ENCODE data around the gene CSKMT.
A peak's percentile ranks its signal among the peaks of the same experiment; 100 is the strongest.
"Not testable (repeated sequence)": the region's sequence is repeated elsewhere in the genome, so short reads cannot be mapped to it uniquely, and the experiment has no call there.

CSKMT gene, protein sequence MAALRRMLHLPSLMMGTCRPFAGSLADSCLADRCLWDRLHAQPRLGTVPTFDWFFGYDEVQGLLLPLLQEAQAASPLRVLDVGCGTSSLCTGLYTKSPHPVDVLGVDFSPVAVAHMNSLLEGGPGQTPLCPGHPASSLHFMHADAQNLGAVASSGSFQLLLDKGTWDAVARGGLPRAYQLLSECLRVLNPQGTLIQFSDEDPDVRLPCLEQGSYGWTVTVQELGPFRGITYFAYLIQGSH

DNA sequence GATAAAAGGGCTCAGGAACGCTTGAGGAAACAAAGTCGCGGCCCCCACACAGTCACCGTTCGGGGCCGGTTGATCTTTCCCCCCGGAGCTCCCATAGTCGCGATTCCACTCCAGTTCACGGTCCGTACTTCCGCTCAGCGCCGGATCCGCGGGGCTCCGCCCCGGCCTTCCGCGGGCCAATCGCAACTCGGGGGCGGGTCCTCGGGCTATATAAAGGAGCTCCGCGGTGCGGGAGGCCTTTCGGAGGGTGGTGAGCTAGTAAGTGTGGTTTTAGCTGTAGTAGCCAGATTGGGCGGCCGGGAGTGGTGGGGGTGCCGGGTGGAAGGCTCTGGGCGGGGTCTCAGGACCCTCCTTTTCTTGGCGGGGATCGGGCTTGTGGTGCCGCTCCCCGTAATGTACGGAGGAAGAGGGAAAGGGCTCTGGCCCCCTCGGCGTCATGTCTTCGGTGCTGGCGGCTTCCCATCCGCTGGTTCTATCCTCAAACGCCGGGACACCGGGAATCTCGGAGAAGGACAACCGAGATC lies at the start of gene CSKMT, which contains the start of gene C11orf98:
TSS of gene CSKMT (plus strand) at position 238 of the 524 bp plus-strand sequence. CDS start 568 bp downstream, outside the sequence.
TSS of gene C11orf98 (minus strand) at position 136 of the 524 bp plus-strand sequence. CDS start at position 95, 41 bp downstream.
- peak; percentile 98 for DNase-seq

DNA sequence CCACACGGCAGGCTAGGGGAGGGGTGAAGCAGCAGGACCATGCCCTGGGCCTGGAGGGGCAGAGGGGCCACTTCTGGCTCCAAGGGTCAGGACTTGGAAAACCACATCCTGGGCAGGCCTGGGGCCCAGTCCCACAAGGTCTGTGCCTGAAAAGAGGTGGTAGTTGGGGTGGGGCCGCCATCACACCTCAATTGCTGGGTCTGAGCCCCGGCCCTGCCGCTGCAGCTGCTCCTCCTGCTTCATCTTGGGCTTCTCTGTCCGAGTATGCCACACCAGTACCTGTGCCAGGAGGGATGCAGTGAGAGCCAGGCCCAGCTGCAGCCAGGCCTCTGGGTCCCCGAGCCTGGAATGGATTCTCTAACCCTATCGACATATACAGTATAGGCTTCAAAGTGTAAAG lies 49.6 kb upstream of the CSKMT start:
- DNase-seq = no peak

DNA sequence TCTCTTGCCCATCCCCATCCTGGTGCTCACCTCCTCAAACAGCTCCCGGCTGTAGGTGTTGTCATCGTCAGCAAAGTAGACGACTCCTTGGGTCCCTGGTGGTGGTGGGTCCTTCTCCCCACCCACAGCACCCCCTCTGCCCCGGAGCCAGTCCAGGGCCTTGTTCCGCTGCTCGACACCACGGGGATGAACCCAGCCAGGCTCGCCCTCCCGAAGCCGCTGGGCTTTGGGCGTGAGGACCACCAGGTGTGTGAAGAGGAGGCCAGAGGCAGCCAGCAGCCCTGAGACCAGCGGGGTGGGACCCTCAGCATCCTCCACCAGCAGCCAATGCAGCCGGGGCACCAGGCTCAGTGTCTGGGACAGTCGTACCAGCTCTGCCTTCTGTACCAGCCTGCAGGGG lies 48.2 kb upstream of the CSKMT start:
- DNase-seq = not testable (repeated sequence)

DNA sequence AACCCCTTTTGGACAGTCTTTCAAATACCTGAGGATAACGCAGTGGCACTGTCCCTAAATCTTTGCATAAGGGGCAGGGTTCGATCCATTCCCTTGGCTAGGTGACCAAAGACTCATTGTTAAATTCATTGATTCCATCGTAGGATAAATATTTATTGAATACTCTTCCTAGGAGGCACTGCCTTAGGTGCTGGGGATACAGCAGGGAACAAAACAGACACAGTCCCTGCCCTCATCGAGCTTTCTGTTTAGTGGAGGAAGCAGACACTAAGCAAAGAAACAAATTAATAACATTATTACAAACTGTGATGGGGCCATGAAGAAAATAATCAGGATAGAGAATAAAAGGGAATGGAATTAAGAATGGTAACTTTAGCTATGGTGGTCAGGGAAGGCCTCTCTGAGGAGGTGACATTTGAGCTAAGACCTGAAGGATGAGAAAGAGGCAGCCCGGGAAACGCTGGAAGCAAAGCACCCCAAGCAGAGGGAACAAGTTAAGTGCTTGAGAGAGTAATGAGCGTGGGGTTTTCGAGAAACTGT lies 44.0 kb upstream of the CSKMT start:
- DNase-seq = no peak

DNA sequence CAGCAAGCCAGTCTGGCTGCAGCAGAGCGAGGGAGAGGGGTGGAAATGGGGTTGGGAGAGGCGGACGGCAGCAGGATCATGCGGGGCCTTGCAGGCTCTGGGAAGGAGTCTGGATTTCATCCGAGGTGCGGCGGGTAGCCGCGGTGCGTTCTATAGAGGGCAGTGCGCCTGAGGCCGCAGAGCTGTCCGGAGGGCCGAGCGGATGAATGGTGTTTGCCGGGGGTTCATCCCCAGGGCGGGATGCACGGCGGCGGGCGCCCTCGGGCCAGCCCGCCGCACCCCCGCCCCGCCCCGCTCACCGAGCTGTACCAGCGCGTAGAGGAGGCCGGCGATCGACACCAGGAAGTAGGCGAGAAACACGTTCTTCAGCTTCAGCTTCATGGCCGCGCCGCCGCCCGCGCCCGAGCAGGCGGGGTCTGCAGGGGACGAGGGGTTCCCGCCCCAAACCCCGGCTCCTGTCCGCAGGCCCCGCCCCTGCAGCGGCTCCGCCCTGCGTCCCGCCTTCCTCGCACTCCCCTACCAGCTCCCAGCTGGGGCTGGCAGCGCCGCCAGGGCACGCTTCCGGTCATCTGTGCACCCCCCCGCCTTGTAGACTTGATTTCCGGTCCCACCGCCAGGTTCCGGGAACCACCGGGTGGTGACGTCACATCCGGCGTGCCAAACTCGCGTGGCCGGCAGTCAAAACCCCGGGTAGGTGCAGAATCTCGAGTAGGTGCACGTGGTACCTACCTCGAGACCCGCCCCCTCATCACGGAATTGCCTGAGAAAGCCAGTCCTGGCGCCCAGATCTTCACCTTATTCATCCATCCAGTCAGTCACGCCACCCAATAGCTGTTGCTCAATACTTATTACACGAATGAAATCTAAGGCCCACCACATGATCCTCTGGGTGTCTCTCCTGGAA lies 43.3 kb upstream of the CSKMT start, which contains the start of gene B3GAT3:
TSS of gene B3GAT3 (minus strand) at position 420 of the 904 bp plus-strand sequence. CDS start at position 381, 39 bp downstream.
- peak; percentile 98 for DNase-seq

DNA sequence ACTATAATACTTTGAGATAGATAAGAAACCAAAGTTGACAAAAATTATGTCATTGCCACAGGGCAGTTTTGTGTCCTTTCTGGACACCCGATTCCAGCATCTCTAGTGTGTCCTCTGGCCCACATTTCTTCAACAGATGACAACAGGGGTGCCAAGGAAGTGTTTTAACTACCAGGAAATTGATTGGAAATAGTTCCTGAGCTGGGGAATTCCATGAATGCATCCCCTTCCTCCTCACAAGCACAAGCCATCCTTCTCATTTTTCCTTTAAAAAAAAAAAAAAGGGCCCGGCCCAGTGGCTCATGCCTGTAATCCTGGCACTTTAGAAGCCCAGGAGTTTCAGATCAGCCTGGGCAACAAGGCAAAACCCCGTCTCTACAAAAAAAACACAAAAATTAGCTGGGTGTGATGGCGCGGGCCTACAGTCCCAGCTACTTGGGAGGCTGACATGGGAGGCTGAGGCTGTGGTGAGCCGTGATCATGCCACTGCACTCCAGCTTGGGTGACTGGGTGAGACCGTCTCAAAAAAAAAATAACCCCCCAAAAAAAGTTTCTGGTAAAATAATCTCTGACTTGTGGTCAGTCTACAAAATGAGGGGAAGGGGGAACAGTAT lies 42.5 kb upstream of the CSKMT start:
- DNase-seq = no peak

DNA sequence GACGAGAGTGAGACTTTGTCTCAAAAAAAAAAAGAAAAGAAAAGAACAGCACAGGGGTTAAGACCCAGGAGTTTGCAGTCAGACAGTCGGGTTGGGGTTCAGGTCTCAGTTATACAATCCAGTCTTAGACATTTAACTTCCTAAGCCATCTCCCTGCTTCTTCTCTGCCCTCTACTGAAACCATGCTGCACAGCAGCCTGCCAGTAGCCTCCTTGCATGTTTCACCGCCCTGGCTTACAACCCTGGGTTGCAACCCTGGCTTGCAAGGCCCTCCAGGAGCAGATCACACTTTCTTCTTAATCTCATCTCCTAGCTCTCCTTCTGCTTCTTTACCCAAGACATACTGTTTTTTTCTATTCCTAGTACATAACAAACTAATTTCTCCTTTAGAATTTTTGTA lies 37.4 kb upstream of the CSKMT start:
- no peak for DNase-seq

DNA sequence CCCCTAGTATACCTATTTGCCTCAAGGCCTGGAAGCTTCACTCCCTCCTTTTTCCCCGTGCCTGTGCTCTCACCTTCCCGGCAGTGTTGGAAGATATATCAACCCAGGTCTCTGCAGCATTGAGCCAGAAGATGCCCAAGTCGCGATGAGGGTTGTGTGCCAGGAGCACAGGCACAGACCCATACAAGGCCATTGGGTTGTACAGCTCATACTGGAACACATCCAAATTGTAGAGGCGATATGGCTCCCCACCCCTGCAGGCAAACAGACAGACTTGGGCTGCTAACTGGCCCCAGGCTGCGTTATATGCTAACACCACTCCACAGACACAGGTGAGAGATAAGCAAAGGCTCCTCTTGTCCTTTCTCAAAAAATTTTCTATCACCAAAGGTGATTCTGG lies 32.6 kb upstream of the CSKMT start:
- no peak for DNase-seq

DNA sequence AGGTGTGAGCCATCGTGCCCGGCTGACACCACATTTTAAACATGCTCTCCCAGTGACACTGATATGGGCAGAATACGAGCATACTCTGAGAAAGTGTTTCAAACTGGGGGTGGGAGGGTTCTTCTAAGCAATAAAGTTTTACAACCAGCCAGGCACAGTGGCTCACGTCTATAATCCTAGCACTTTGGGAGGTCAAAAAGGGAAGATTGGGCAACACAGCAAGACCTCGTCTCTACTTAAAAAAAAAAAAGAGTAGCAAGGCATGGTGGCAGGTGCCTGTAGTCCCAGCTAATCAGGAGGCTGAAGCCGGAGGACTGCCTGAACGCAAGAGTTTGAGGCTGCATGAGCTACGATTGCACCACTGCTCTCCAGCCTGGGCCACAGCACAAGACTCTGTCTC lies 20.9 kb upstream of the CSKMT start:
- DNase-seq = no peak

DNA sequence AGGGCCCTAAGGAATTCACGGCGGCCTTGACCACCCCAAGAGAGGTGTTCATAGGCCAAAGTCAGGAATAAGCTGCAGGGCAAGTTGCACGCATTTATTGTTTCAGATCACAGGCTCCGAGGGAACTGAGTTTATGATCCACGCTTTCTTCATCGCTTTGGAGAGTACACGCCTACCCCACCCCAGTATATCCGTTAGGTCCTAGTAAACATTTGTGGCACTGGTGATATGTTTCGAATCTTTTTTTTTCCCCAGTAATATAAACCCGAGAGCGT lies 19.5 kb upstream of the CSKMT start:
- no peak for DNase-seq

DNA sequence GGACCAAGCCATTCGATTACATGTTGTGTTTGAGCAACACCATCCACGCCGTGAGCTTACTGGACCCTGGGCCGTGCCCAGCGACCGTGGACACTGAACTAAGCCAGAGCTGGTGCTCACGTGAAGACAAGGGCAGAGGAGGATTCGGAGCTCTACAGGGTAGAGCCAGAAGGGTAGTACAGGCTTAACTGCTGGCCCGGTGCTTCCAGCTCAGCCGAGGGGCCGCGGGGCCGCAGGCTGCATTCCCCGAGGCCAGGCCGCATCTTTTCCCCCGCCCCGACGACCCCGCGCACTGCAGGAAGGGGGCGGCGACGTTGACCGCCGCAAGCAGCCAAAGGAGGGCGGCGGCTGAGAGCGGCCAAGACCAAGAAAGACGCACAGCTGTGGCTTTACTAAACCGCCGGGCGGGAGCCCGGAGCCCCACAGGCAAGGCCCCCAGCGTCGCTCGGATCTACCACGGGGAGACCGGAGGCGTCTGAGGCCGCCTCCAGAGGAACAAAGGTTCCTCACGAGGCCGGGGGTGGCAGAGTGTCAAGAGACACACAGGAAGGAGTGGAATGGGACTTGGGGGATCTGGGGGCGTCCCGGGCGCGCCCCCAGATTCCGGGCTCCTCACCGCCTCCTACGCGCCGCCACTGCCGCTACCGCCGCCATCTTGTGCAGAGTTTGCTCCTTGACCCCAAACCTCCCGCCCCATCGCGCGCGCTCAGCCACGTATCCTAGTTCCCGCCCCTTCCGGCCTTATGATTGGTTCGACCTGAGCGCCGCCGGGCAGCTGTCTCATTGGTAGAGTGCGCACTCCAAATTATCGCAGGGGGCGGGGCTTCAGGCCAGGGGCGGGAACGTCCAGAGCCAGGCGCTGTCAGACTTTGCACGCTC lies 18.9 kb upstream of the CSKMT start, which contains the start of gene GANAB:
TSS of gene GANAB (minus strand) at position 668 of the 879 bp plus-strand sequence. CDS start at position 654, 14 bp downstream.
- peak; percentile 100 for DNase-seq

DNA sequence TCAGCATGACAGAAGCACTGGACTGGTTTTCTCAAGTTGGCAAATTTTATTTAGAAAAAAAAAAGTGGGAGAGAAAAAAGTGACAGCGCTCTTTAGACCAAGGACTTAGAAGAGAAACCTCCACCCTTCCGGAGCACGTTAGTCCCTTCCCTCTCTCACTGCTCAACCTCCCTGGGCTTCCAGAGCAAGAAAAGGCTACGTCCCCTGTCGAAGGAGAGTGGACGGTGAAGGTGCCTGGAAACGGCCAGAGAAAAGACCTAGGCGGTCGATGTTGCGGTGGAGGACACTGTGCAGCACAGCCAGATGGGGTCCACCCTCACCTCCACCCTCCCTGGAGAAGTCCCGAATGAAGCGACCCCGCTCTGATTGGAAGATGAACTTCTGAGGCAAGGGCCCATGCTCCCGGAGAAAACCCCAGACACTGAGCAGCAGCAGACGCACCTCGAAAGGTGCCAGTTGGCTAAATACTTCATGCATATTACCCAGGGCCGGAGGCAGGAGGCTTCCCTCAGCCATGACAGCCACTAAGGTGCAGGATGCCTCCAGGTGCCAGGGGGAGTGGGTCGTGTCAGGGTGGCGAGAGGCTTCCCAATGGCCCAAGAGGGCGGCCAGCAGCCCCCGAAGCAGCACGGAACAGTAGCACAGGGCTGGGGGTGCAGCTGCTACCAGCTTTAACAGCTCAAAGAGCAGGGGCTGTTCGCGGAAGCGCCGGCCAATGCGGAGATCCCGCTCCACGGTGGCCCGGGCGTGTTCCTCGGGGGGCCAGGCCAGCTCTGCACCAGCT lies 18.1 kb upstream of the CSKMT start:
- no peak for DNase-seq

DNA sequence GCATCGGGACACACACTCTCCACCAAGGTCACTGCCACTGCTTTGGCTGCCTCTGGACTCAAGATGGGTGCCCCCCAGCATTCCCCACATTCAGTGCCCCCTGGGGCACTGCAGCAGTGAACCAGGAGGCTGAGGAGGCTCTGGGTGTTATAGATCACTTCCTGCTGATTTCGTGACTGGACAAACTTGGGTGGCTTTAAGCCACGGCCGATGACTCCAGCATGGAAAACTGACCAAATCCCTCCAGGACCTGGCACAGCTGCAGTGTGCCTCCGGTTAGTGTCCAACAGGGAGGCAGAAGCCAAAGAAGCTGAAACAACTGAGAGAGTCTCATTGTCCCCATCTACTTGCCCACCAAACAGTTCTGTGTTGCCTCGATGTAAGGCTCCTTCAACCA lies 17.5 kb upstream of the CSKMT start:
- no peak for DNase-seq

DNA sequence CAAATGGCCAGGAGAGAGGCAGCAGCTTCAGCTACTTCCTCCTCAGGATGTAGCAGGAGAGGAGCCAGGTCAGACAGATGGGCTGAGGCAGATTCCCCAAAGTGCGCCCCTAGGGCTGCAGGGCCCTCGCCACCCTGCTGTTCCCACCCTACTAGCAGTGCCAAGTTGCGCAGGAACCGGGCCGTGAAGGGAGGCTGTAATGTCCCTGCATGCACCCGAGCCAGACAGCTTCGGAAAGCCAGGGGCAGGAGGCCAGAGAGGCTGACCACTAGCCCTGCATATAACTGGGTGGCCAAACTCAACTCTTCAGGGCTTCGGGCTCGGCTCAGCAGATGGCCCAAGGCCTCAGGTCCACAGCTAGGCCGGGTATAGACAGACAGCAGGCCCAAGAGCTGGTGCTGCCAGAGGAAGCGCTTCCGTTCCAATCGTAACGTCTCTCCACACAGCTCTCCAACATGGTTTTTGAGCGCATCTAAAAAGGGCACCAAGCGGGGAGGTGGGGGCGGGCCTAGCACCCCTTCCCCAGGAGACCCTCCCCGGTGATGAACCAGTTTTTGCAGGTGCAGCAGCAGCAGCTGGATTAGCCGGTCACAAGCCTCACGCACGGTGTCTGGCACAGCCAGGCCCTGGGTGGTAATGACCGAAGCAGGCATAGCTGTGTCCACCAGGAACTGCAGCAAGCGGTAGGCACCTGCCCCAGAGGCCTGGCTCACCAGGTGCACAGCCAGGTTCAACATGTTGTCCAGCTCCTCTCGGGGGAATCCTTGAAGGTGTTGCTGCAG lies 16.7 kb upstream of the CSKMT start:
- DNase-seq = no peak

DNA sequence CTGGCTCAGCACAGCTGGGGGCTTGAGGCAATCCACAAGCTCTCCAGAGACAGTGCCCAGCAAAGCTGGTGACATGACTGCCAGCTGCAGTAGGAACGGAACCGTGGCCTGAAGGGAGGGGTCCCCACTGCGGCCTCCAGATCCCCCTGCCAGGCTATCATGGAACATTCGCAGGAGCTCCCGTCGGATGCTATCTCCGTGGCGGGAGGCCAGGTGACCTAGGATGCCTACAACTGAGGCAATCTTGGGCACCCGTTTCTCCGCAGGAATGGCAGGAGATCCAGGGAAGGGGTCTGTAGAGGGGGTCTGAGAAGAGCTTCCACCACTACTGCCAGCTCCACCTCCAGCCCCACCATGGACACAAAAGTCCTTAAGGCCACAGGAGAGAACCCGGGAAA lies 16.1 kb upstream of the CSKMT start:
- no peak for DNase-seq

DNA sequence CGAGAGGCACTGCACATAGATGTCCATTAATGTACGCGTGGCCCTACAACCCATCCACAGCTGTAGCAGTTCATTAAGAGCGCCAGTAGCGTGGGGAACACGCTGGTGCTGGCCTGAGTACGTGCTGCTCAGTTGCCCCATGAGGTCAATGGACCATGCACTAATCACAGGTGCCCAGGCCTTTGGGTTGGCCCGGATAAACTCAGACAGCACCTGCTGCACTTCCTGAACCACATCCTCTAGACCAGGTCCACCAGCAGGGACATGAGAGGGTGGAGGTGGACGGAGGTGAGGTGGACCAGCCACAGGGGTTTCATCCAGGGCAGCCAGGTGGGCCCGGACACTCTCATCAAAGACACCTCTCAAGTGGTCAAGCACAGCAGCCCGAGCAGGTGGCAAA lies 15.6 kb upstream of the CSKMT start:
- DNase-seq = no peak

DNA sequence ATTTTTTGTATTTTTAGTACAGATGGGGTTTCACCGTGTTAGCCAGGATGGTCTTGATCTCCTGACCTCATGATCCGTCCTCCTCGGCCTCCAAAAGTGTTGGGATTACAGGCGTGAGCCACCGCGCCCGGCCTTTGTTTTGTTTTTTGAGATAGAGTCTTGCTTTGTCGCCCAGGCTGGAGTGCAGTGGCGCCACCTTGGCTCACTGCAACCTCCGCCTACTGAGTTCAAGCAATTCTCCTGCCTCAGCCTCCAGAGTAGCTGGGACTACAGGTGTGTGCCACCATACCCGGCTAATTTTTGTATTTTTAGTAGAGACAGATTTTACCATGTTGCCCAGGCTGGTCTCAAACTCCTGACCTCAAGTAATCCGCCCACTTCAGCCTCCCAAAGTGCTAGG lies 14.8 kb upstream of the CSKMT start:
- not testable (repeated sequence) for DNase-seq

DNA sequence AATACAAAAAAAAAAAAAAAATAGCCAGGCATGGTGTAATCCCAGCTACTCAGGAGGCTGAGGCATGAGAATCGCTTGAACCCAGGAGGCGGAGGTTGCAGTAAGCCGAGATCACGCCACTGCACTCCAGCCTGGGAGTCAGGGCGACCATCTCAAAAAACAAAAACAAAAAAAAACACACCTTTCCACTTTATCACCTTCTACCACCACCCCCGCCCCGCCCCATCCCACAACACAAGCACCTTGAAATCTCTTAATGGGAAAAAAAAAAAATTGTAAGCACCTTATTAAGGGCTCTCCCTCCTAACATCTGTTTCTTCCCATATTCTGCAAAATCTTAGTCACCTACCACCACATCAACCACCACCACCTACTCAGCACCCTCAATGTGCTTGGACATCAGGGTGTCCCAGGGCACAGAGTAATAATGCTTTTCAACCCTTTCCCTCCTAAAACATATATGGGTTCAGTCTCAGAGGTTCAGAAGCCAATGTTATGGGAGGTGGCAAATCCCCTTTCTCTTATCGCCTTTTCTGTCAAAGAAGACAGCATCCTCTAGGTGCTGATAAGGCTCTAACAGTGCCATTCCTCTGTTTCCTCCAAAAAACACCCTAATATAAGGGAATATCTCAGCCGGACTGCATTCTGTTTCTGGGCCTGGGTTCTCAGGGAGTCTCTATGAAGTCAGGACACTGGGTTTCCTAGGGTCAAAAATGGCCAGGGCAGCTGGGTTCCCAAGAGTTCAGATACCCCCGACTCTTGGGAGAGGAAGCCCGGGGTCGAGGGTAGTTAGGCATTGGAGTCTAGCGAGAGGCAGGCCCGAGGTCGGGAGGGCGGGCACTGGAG lies 12.7 kb upstream of the CSKMT start:
- DNase-seq = no peak

DNA sequence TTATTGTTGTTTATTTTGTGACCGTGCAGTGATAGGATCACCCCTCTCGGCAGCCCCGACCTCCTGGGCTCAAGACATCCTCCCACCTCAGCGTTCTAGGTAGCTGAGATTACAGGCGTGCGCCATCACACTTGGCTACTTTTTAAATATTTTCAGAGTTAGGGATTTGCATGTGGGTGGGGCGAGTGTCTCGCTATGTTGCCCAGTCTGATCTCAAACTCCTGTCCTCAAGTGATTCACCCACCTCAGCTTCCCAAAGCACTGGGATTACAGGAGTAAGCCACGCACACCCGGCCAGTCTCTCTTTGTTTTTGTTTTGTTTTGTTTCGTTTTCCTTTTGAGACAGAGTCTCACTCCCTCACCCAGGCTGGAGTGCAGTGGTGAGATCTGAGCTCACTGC lies 10.8 kb upstream of the CSKMT start:
- DNase-seq = no peak

Measured in activated CD4-positive, alpha-beta T cell treated with anti-CD3 and anti-CD28 coated beads for 48 hours (primary cell).